ENCODE measurements around the gene PRAMEF1. TPM values are rescaled to one million over a fixed set of nuclear protein-coding genes. Genes with fewer than 3 reads are reported as not detected.

PRAMEF1 gene
- total RNA-seq, 4 donors from 2014 or later: not detected

DNA sequence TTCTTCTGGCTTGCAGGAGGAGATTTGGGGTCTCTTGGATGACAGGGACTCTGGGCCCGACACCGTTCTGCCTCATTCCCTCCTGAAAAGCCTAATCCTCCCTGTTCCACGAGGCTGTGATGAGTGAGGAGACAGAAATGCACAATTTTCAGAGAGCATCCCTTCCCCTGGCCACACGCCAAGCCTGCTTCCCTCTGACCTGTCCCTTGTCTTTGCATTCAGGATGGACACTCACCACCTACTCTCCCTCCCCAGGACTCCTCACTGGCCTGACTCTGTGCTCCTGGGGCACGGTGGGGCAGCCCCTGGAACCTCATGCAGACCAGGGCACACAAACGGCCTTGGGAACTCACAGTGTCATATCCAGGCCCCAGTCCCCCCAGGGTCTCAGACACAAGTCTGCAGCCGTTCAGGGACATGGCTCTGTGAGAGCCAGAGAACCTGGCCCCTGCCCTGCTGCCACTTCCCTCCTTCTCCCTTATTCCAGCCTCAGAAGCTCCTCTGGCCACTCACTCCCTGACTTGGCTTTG is 21.2 kb upstream of the PRAMEF1 start:
- Histone ChIP-seq H3K9me3 (no peaks in the 10 kb centered on the region), H3K27ac (no peak overlapping the region), H3K4me1 (no peaks in the 10 kb centered on the region), H3K36me3 (no peaks in the 10 kb centered on the region), H3K27me3 (peaks cover 0 to 35% (median 0%) of the 10 kb centered on the region in 4 donors), H3K4me3 (no peak overlapping the region)
- TF ChIP-seq, protein P1, sequence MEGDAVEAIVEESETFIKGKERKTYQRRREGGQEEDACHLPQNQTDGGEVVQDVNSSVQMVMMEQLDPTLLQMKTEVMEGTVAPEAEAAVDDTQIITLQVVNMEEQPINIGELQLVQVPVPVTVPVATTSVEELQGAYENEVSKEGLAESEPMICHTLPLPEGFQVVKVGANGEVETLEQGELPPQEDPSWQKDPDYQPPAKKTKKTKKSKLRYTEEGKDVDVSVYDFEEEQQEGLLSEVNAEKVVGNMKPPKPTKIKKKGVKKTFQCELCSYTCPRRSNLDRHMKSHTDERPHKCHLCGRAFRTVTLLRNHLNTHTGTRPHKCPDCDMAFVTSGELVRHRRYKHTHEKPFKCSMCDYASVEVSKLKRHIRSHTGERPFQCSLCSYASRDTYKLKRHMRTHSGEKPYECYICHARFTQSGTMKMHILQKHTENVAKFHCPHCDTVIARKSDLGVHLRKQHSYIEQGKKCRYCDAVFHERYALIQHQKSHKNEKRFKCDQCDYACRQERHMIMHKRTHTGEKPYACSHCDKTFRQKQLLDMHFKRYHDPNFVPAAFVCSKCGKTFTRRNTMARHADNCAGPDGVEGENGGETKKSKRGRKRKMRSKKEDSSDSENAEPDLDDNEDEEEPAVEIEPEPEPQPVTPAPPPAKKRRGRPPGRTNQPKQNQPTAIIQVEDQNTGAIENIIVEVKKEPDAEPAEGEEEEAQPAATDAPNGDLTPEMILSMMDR (IDR thresholded peaks at IDR 0.05): no peak
- TF ChIP-seq POLR2A (IDR thresholded peaks at IDR 0.05): no peak
- DNase-seq: no peak
- intact Hi-C loops (cut with DNase I): no loop called here
- WGBS, 2 donors: 17 to 44% methylated on average over 2 to 5 of the region's 7 CpGs

DNA sequence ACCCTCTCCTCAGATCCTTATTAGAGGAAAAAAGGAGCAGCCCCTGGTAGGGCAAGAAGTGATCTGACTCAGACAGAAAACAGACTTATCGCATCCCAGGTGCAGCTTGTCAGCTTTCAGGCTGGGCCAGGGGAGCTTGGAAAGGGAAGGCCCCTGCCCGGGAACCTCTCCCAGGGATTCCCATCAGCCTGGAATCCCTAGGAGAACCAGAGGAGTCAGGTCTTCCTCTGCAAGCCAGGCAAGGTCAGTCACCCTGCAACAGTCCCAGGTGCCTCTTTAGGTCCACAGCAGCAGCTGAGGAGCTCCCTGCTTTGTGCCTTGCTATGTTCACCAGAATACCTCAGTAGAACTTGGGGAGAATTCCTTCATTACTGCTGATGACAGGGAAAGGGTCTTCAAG is 20.6 kb upstream of the PRAMEF1 start:
- no peak overlapping the region for H3K27ac ChIP-seq
- H3K4me1 ChIP-seq: no peaks in the 10 kb centered on the region
- 87% methylated on average over 2 of the region's 2 CpGs; no CpG with 5 or more reads in 1 of the 2 donors for WGBS, 2 donors
- H3K9me3 ChIP-seq: no peaks in the 10 kb centered on the region
- TF ChIP-seq POLR2A (IDR thresholded peaks at IDR 0.05): no peak
- TF ChIP-seq, protein P1 (IDR thresholded peaks at IDR 0.05): no peak
- no peak overlapping the region for H3K4me3 ChIP-seq
- H3K36me3 ChIP-seq: no peaks in the 10 kb centered on the region
- H3K27me3 ChIP-seq: peaks cover 0 to 40% (median 0%) of the 10 kb centered on the region in 4 donors
- DNase-seq: no peak
- intact Hi-C loops (cut with DNase I): no loop called here

DNA sequence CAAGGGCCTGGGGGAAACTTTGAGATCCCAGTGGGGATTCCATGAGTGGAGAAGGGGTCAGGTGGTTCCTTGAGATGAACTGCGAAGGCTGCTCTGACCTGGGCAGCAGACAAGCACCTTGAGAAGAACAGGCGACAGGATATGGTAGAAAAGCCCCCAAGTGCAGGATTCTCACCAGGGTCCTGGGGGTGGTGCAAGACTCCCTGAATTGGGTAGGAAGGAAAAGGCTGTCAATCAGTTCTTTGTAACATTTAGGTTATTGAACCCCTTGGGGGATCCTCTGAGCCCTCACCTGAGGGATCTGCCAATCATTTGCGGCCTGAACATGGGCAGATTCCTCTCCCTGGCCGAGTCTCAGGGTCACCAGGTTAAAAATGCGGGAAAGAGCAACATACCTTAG is 20.0 kb upstream of the PRAMEF1 start:
- TF ChIP-seq, protein P1 (IDR thresholded peaks at IDR 0.05): no peak
- no peak for TF ChIP-seq POLR2A (IDR thresholded peaks at IDR 0.05)
- no peak overlapping the region for H3K27ac ChIP-seq
- no peak for DNase-seq
- H3K36me3 ChIP-seq: no peaks in the 10 kb centered on the region
- 55 to 58% methylated on average over 4 to 5 of the region's 5 CpGs for WGBS, 2 donors
- no peak overlapping the region for H3K4me3 ChIP-seq
- no peaks in the 10 kb centered on the region for H3K9me3 ChIP-seq
- no peaks in the 10 kb centered on the region for H3K4me1 ChIP-seq
- intact Hi-C loops (cut with DNase I): no loop called here
- H3K27me3 ChIP-seq: peaks cover 0 to 43% (median 0%) of the 10 kb centered on the region in 4 donors

DNA sequence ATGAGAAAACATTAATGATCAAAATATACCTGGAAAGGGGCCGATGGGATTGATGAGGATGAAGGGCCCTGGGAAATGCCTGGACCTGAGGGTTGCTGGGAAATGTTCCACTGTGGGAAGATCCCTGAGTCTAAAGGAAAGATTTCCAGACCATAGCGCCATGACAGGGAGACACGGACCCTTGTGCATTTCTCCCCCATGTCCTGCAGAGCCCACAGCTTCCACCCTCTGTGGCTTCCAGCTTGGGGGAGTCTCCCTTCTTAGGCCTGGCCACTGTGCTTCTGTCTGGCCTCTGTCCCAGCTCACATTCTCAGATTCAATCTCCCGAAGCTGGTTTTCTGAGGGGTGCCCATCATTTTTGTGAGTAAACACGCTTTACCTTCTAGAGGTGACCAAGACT is 18.7 kb upstream of the PRAMEF1 start:
- no peaks in the 10 kb centered on the region for H3K9me3 ChIP-seq
- intact Hi-C loops (cut with DNase I): no loop called here
- no peak for DNase-seq
- no peaks in the 10 kb centered on the region for H3K4me1 ChIP-seq
- TF ChIP-seq, protein P1 (IDR thresholded peaks at IDR 0.05): no peak
- no peak for TF ChIP-seq POLR2A (IDR thresholded peaks at IDR 0.05)
- no peaks in the 10 kb centered on the region for H3K36me3 ChIP-seq
- peaks cover 0 to 53% (median 0%) of the 10 kb centered on the region in 4 donors for H3K27me3 ChIP-seq
- WGBS, 2 donors: 81 to 86% methylated on average over 5 of the region's 5 CpGs
- no peak overlapping the region for H3K4me3 ChIP-seq
- no peak overlapping the region for H3K27ac ChIP-seq

DNA sequence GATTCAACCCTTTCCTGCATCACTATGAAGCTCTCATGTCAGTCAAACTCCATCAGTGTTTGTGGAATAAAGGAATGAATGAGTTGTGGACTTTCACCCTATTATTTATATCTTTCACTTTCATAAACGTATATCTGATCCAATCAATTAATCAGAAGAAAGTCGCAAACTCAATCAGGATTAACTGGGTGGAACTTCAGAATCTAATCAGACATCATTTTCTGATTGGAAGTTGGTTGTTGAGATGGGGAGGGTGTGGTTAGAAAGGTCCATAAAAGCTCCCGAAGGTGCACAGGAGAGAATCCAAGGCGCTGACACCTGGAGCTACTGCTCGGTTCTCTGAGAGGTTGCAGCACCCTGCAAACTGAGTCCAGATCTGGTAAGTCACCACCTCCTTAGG is 17.8 kb upstream of the PRAMEF1 start, which contains the start of gene PRAMEF12:
TSS of gene PRAMEF12 (plus strand) at position 301 of the 400 bp plus-strand sequence. CDS start 1,130 bp downstream, outside the sequence.
- Histone ChIP-seq H3K27ac (no peak within 1 kb of the TSS), H3K4me3 (no peak within 1 kb of the TSS), H3K9me3 (no peaks in the 10 kb centered on the region), H3K27me3 (peaks cover 0 to 54% (median 0%) of the 10 kb centered on the region in 4 donors), H3K36me3 (no peaks in the 10 kb centered on the region), H3K4me1 (no peaks in the 10 kb centered on the region)
- TF ChIP-seq, protein P1 (IDR thresholded peaks at IDR 0.05): no peak
- no peak for TF ChIP-seq POLR2A (IDR thresholded peaks at IDR 0.05)
- 83 to 88% methylated on average over 5 of the region's 5 CpGs for WGBS, 2 donors
- no peak for DNase-seq
- intact Hi-C loops (cut with DNase I): no loop called here

All from esophagus squamous epithelium (tissue), 5 donors.